ENCODE measurements around the gene ST3GAL4. TPM values are rescaled to one million over a fixed set of nuclear protein-coding genes. Genes with fewer than 3 reads are reported as not detected.
"Not testable (repeated sequence)": the region's sequence is repeated elsewhere in the genome, so short reads cannot be mapped to it uniquely, and the experiment has no call there.

Gene ST3GAL4
- total and polyA plus RNA-seq, 2 experiments from 2014 or later, result 27.3 to 53.3 TPM

GRCh38 chr11:126370016-126370415, 14.5 kb downstream of the ST3GAL4 start:
- no peak overlapping the region for H3K9ac ChIP-seq
- H3F3A ChIP-seq (ENCODE audit: insufficient read depth), result peaks cover 7% of the 10 kb centered on the region; the same call in 1 of the 2 replicates
- no peaks in the 10 kb centered on the region for H3K27me3 ChIP-seq (replicated peaks; ENCODE audit: insufficient read depth)
- H3K36me3 ChIP-seq (ENCODE audit: low read depth), result no peaks in the 10 kb centered on the region
- 97% methylated on average over 3 of the region's 3 CpGs for WGBS, 2 experiments (ENCODE audit: low coverage in 1 of 2, low lambda C conversion rate in 2 of 2, missing lambda C conversion rate in 2 of 2)
- TF ChIP-seq EZH2phosphoT487 (IDR thresholded peaks at IDR 0.05; ENCODE audit: insufficient read depth, low read depth) (no peak), EZH2 (IDR thresholded peaks at IDR 0.05; ENCODE audit: insufficient read depth, poor library complexity, severe bottlenecking) (no peak)
- peaks cover 86% of the 10 kb centered on the region for H3K79me2 ChIP-seq (ENCODE audit: insufficient read depth)
- H3K4me2 ChIP-seq (ENCODE audit: unreplicated experiment), result no peak overlapping the region
- no peak overlapping the region for H3K27ac ChIP-seq
- in situ Hi-C loops (cut with MboI), result no loop called here
- no peaks in the 10 kb centered on the region for H3K9me3 ChIP-seq (ENCODE audit: low read depth)
- peaks cover 10% of the 10 kb centered on the region for H3K4me1 ChIP-seq (ENCODE audit: insufficient read depth)
- no peak overlapping the region for H3K4me3 ChIP-seq
- DNase-seq, result no peak
- no peak overlapping the region for H2AFZ ChIP-seq
- no peaks in the 10 kb centered on the region for H3K9me2 ChIP-seq (ENCODE audit: insufficient read depth)
- H4K20me1 ChIP-seq (ENCODE audit: insufficient read depth), result peaks cover 13% of the 10 kb centered on the region; the same call in 1 of the 2 replicates

GRCh38 chr11:126371595-126371994, 16.1 kb downstream of the ST3GAL4 start:
- 94 to 97% methylated on average over 7 of the region's 7 CpGs for WGBS, 2 experiments (ENCODE audit: low coverage in 1 of 2, low lambda C conversion rate in 2 of 2, missing lambda C conversion rate in 2 of 2)
- H3K9me2 ChIP-seq (ENCODE audit: insufficient read depth), result no peaks in the 10 kb centered on the region
- peaks cover 10% of the 10 kb centered on the region for H3K4me1 ChIP-seq (ENCODE audit: insufficient read depth)
- no peaks in the 10 kb centered on the region for H3K27me3 ChIP-seq (replicated peaks; ENCODE audit: insufficient read depth)
- in situ Hi-C loops (cut with MboI), result no loop called here
- TF ChIP-seq EZH2phosphoT487 (IDR thresholded peaks at IDR 0.05; ENCODE audit: insufficient read depth, low read depth) (no peak), EZH2 (IDR thresholded peaks at IDR 0.05; ENCODE audit: insufficient read depth, poor library complexity, severe bottlenecking) (no peak)
- peaks cover 13% of the 10 kb centered on the region; the same call in 1 of the 2 replicates for H4K20me1 ChIP-seq (ENCODE audit: insufficient read depth)
- no peak overlapping the region for H2AFZ ChIP-seq
- H3K4me3 ChIP-seq, result no peak overlapping the region
- H3K36me3 ChIP-seq (ENCODE audit: low read depth), result no peaks in the 10 kb centered on the region
- H3K27ac ChIP-seq, result no peak overlapping the region
- no peaks in the 10 kb centered on the region for H3K9me3 ChIP-seq (ENCODE audit: low read depth)
- DNase-seq, result no peak
- peaks cover 93% of the 10 kb centered on the region for H3K79me2 ChIP-seq (ENCODE audit: insufficient read depth)
- H3F3A ChIP-seq (ENCODE audit: insufficient read depth), result peaks cover 7% of the 10 kb centered on the region; the same call in 1 of the 2 replicates
- no peak overlapping the region for H3K4me2 ChIP-seq (ENCODE audit: unreplicated experiment)
- no peak overlapping the region for H3K9ac ChIP-seq

GRCh38 chr11:126373389-126374066, 18.0 kb downstream of the ST3GAL4 start:
- H3K27me3 ChIP-seq (replicated peaks; ENCODE audit: insufficient read depth); H3F3A ChIP-seq (ENCODE audit: insufficient read depth); H2AFZ ChIP-seq; H3K9me2 ChIP-seq (ENCODE audit: insufficient read depth); H3K9me3 ChIP-seq (ENCODE audit: low read depth); H3K4me3 ChIP-seq; in situ Hi-C loops (cut with MboI); H3K36me3 ChIP-seq (ENCODE audit: low read depth): not testable (repeated sequence)
- H3K79me2 ChIP-seq (ENCODE audit: insufficient read depth), result peaks cover 93% of the 10 kb centered on the region
- 18 to 24% methylated on average over 10 to 12 of the region's 12 CpGs for WGBS, 2 experiments (ENCODE audit: low coverage in 1 of 2, low lambda C conversion rate in 2 of 2, missing lambda C conversion rate in 2 of 2)
- H3K4me1 ChIP-seq (ENCODE audit: insufficient read depth), result peaks cover 10% of the 10 kb centered on the region
- peak overlapping the region; percentile 1; the same call in 1 of the 2 replicates for H3K9ac ChIP-seq
- peak overlapping the region; percentile 58 for H3K4me2 ChIP-seq (ENCODE audit: unreplicated experiment)
- peak; percentile 41 for DNase-seq
- H4K20me1 ChIP-seq (ENCODE audit: insufficient read depth), result peaks cover 13% of the 10 kb centered on the region; the same call in 1 of the 2 replicates
- 0 out of 2 replicates have a peak overlapping the region, but pooled peaks have one; percentile 23 for H3K27ac ChIP-seq

- Histone ChIP-seq H3K4me1 (ENCODE audit: insufficient read depth) (peaks cover 10% of the 10 kb centered on the region), H4K20me1 (ENCODE audit: insufficient read depth) (peaks cover 13% of the 10 kb centered on the region; the same call in 1 of the 2 replicates), H3K79me2 (ENCODE audit: insufficient read depth) (peaks cover 93% of the 10 kb centered on the region)
- H3F3A ChIP-seq (ENCODE audit: insufficient read depth); H3K27ac ChIP-seq; H3K9me2 ChIP-seq (ENCODE audit: insufficient read depth); H3K4me3 ChIP-seq; H3K27me3 ChIP-seq (replicated peaks; ENCODE audit: insufficient read depth); in situ Hi-C loops (cut with MboI); DNase-seq; H3K4me2 ChIP-seq (ENCODE audit: unreplicated experiment); H3K9me3 ChIP-seq (ENCODE audit: low read depth); H3K36me3 ChIP-seq (ENCODE audit: low read depth); H3K9ac ChIP-seq; H2AFZ ChIP-seq: not testable (repeated sequence)
- 80 to 89% methylated on average over 18 to 23 of the region's 28 CpGs for WGBS, 2 experiments (ENCODE audit: low coverage in 1 of 2, low lambda C conversion rate in 2 of 2, missing lambda C conversion rate in 2 of 2)
Measured at GRCh38 chr11:126374562-126375300, 19.2 kb downstream of the ST3GAL4 start.

Data from GM23248 (cell line).